Measurements from ENCODE around the gene SLC51B.
A peak's percentile ranks its signal among the peaks of the same experiment; 100 is the strongest.
"Not testable (repeated sequence)": the region's sequence is repeated elsewhere in the genome, so short reads cannot be mapped to it uniquely, and the experiment has no call there.

The SLC51B gene

DNA sequence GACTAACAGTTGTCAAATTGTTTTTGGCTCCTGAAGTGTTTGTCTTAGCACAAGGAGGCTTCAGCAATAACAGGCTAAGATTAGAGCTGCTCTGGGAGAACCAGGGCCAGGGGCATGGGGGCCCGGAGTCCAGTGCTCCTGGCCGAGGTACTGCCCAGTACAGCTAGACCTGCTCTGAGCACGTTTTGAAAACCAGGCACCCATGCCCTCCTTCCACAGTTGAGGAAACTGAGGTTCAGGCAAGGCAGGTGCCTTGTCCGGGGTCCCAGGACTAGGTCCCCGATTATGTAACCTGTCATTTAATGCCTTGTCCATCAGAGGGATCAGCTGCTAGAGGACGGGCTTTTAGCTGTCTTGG, 50.5 kb downstream of the SLC51B start:
- TF ChIP-seq CTCF (conservative IDR thresholded peaks at IDR 0.05): no peak
- H3K27ac ChIP-seq: no peak overlapping the region

- no peak for TF ChIP-seq CTCF (conservative IDR thresholded peaks at IDR 0.05)
- H3K27ac ChIP-seq: no peak overlapping the region
Observed at GRCh38 chr15:65096481-65097385, 51.5 kb downstream of the SLC51B start.

GRCh38 chr15:65097651-65098263, 52.6 kb downstream of the SLC51B start:
- H3K27ac ChIP-seq: no peak overlapping the region
- TF ChIP-seq CTCF (conservative IDR thresholded peaks at IDR 0.05): no peak

- H3K27ac ChIP-seq: no peak overlapping the region
- no peak for TF ChIP-seq CTCF (conservative IDR thresholded peaks at IDR 0.05)
Observed at GRCh38 chr15:65099336-65099735, 54.1 kb downstream of the SLC51B start.

- not testable (repeated sequence) for H3K27ac ChIP-seq
Observed at GRCh38 chr15:65099801-65100200, 54.6 kb downstream of the SLC51B start.

DNA sequence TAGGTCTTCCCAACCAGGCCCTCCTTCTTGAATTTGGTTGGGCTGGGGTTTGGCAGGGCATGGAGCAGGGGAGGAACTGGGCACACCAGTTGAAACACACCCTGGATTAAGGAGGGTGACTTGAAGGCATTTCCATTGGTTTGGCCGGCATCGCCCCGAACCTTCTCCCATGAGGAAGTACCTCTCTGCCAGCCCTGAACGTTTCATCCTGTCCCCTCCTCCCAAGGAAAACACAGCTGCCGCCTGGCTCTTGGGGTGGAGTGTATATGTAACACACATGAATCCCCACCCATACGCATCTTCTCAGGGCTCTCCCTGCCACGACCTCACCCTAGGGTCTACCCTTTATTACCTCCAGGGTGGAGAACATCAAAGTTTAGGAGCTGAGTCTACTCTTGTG, 55.3 kb downstream of the SLC51B start:
- H3K27ac ChIP-seq: no peak overlapping the region

DNA sequence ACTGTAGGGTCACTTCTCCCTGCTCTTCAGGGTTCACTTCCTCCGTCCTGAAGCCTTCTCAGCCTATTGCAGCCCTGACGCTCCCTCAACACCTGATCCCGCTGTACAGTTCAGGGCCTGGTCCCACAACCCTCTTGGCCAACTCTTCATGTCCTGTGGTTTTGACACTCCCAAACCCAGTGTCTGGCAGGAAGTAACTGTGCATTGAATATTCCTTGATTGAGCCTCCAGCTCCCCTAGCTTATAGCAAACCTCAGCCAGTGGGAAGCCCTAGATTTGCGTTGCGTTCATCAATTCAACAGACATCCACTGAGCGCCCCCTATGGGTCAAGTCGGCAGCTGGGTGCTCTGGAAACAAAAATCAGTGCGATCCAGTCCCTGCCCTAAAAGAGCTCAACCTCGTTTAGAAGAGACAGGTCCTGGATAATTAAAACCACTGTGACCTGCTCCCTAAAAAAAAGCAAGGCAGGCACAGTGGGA, 56.3 kb downstream of the SLC51B start:
- no peak overlapping the region for H3K27ac ChIP-seq
- TF ChIP-seq CTCF (conservative IDR thresholded peaks at IDR 0.05): peak; percentile 66

More for the DNA sequence above, 55.3 kb downstream of the SLC51B start:
- no peak for TF ChIP-seq CTCF (conservative IDR thresholded peaks at IDR 0.05)

Data from VCaP (cell line).